GM12873 (cell line): ENCODE results near the gene GRIK1.

ENCODE experiments used
- TF ChIP-seq, protein P1 (sequence below): IDR thresholded peaks from 2 replicates; pipeline ENCODE4 v1.5.1; 2012; ENCODE audit warnings: low read depth, mild to moderate bottlenecking, moderate library complexity, low read length, control low read depth; ENCODE audit not compliant: insufficient read depth; ENCODE audit errors: missing control alignments

The GRIK1 gene

DNA sequence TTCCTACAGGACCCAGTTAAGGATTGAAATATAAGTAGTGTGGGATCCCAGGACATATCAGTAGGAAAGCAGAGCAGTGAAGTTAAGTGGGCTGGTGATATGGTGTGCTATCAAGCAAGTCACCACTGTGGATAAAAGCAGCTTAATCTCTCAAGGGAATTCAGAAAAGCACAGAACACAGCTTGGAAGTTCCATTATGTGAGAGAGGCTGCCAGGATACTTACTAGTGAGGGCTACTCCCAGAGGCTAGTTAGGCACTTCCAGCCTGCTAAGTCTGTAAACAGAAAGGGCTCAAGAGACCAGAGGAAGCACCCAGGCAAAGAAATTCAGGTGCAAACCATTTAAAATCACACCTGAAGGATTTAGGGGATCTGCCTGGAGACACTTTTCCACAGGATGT is 18.8 kb upstream of the GRIK1 start:
- TF ChIP-seq, protein P1, sequence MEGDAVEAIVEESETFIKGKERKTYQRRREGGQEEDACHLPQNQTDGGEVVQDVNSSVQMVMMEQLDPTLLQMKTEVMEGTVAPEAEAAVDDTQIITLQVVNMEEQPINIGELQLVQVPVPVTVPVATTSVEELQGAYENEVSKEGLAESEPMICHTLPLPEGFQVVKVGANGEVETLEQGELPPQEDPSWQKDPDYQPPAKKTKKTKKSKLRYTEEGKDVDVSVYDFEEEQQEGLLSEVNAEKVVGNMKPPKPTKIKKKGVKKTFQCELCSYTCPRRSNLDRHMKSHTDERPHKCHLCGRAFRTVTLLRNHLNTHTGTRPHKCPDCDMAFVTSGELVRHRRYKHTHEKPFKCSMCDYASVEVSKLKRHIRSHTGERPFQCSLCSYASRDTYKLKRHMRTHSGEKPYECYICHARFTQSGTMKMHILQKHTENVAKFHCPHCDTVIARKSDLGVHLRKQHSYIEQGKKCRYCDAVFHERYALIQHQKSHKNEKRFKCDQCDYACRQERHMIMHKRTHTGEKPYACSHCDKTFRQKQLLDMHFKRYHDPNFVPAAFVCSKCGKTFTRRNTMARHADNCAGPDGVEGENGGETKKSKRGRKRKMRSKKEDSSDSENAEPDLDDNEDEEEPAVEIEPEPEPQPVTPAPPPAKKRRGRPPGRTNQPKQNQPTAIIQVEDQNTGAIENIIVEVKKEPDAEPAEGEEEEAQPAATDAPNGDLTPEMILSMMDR: no peak

DNA sequence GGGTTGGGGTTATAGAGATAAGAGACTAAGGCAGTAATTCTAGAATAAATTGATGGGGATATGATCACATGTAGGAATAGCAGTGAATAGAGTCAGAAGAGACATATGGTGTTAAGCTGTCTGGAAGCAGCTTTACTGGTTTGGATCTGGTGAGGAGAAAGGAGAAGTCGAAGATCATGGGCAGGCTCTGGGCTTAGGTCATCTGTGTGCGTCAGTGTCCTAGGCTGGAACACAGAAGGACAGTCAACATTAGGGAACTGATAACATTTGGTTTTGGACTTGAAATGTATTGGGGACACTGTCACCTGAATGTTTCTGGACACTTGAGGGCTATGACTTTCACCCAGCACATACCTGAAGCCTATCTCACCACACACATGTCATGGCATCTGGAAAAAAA is 13.9 kb upstream of the GRIK1 start:
- TF ChIP-seq, protein P1: no peak

DNA sequence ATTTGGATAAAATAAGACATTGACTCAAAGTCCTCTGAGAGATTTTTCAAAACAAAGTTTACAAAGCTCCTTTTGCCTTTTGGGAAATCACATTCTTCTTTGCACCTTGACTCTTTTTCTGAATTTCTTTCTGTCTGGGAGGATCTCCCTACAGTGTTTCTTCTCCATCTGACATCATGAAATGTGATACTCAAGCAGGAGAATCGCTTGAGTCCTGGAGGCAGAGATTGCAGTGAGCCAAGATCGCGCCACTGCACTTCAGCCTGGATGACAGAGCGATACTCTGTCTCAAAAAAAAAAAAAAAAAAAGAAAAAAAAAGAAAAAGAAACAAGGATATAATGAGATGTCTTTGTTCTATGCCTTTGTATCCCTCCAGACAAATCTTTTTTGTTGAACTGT is 13.3 kb upstream of the GRIK1 start:
- TF ChIP-seq, protein P1: no peak

DNA sequence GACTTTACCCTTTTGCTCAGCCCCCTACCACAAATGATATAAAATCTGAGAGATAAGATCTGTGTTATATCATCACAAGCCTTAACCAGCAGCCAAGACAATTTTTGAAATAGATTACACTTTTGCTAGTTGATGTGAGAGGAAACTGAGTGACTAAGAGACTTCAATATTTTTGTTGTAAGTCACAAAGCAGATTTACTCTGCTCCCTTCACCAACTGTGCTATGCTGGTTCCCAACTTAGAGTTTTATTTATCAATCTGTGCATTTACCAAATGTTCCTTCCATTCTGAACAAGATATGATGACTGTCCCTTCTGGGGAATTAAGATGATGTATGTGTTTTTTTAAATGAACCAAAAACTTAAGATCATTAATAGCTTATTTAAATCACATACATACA is 12.1 kb upstream of the GRIK1 start:
- TF ChIP-seq, protein P1: no peak

DNA sequence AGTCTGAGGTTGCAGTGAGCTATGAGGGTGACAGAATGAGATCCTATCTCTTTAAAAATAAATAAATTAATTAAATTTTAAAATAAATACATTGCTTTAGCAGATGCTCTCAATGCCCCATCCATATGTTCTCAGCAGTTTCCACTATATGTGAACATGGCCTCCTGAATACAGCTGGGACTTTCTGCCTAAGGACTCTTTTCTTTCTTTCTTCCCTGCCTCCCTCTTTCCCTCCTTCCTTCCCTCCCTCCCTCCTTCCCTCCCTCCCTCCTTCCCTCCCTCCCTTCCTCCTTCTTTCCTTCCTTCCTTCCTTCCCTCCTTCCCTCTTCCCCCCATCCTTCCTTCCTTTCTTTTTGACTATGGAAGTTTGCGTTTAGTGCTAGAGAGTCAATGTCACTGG is 10.2 kb upstream of the GRIK1 start:
- TF ChIP-seq, protein P1: no peak

DNA sequence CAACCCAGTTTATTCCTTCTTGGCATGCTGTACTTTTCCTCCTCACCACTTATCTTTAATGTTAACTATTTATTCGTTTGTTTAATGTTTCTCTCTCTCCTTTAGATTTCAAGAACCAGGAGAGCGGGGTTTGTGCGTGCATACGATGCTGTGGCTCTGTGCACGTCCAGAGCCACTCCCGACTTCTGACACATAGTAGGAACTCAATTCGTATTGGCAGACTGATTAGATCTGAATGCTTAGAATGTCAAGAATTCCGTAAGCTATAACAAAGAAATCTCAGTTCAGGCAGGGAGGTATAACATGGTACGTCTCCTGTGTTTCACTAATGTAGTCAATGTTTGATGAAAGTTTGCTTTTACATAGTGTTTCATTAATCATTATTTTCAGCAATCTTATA is 7.3 kb upstream of the GRIK1 start:
- TF ChIP-seq, protein P1: no peak

DNA sequence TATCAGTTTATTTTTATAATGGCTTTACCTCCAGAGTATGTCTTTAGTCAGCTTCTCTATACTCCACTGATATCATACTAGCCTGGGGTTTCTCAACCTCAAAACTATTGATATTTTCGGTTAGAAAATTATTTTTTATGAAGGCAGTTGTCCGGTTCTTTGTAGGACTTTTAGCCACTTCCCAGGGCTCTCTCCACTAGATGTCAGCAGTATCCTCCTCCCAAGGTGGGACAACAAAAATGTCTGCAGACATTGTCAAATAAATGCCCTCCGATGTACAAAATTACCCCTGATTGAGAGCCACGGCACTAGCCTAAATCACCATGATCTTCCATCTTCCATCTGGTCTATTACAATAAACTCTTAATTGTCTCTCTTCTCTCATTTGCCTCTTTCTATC is 4.1 kb upstream of the GRIK1 start:
- TF ChIP-seq, protein P1: no peak
